Parathyroid adenoma (tissue), 2 donors: ENCODE data around the gene MTNR1B.

ENCODE experiments used
- H2AFZ ChIP-seq: fragments of 300-600 bp; sonication (generic); one replicate; pipeline ENCODE4 v1.7.0; 2017; ENCODE audit warnings: antibody characterized with exemption, mild to moderate bottlenecking
- H3K27ac ChIP-seq: fragments of 300-600 bp; sonication (generic); one replicate; pipeline ENCODE4 v1.7.0; 2017
- H3K27me3 ChIP-seq: fragments of 300-600 bp; sonication (generic); one replicate; pipeline ENCODE4 v1.7.0; 2017; ENCODE audit warnings: low read length; ENCODE audit not compliant: control insufficient read depth, insufficient read depth
- H3K36me3 ChIP-seq: fragments of 300-600 bp; sonication (generic); one replicate; pipeline ENCODE4 v1.7.0; 2017; ENCODE audit warnings: low read length; ENCODE audit not compliant: control insufficient read depth, insufficient read depth
- H3K4me1 ChIP-seq: fragments of 300-600 bp; sonication (generic); one replicate; pipeline ENCODE4 v1.7.0; 2017; ENCODE audit warnings: control low read depth
- H3K4me2 ChIP-seq: fragments of 300-600 bp; sonication (generic); one replicate; pipeline ENCODE4 v1.7.0; 2017; ENCODE audit warnings: low read length
- H3K4me3 ChIP-seq: fragments of 300-600 bp; sonication (generic); one replicate; pipeline ENCODE4 v1.7.0; 2017; ENCODE audit warnings: low read depth, low read length
- H3K79me2 ChIP-seq: fragments of 300-600 bp; sonication (generic); one replicate; pipeline ENCODE4 v1.7.0; 2017; ENCODE audit warnings: control low read depth
- H3K9ac ChIP-seq: fragments of 300-600 bp; sonication (generic); one replicate; pipeline ENCODE4 v1.7.0; 2017; ENCODE audit warnings: mild to moderate bottlenecking
- H3K9me3 ChIP-seq: fragments of 300-600 bp; sonication (generic); one replicate; pipeline ENCODE4 v1.7.0; 2017; ENCODE audit warnings: low read length; ENCODE audit not compliant: control insufficient read depth
- CTCF ChIP-seq: fragments of 300-600 bp; sonication (generic); IDR thresholded peaks from one replicate; pipeline ENCODE4 v1.7.0; 2017; ENCODE audit warnings: antibody characterized with exemption, mild to moderate bottlenecking
- donor health status: primary hyperparathyroidism.

MTNR1B gene

GRCh38 chr11:92969634-92970347 lies at the start of gene MTNR1B:
TSS of gene MTNR1B (plus strand) at chr11:92969651. CDS start at chr11:92969726, 75 bp downstream.
- H3K79me2 ChIP-seq, result no peaks in the 10 kb centered on the region
- H3K4me2 ChIP-seq, result no peak within 1 kb of the TSS
- no peaks in the 10 kb centered on the region for H3K27me3 ChIP-seq
- H3K27ac ChIP-seq, result no peak within 1 kb of the TSS
- no peaks in the 10 kb centered on the region for H3K4me1 ChIP-seq
- H3K4me3 ChIP-seq, result no peak within 1 kb of the TSS
- H3K36me3 ChIP-seq, result no peaks in the 10 kb centered on the region
- no peak for TF ChIP-seq CTCF
- no peaks in the 10 kb centered on the region for H3K9me3 ChIP-seq
- H3K9ac ChIP-seq, result no peak within 1 kb of the TSS
- no peak within 1 kb of the TSS for H2AFZ ChIP-seq

DNA sequence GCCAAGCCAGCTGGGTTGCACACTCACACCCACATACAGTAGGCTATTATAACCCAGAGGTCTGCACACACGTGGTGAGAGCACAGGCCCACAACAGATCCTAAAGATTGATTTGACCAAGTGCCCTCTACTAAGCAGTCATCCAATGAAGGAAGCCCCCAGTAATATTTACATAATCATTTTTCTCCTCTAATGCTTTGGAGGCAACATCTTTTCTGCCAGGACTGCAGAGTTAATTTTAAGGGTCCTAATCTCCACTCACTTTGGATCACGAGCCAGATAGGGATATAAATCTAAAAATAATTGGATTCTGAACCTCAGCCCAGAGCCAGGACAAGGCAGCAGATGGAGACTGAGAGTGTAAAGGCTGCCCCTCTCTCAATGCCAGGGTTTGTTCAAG lies 49.1 kb upstream of the MTNR1B start:
- Histone ChIP-seq H3K4me2 (no peak overlapping the region), H3K9ac (no peak overlapping the region), H3K9me3 (no peaks in the 10 kb centered on the region), H3K36me3 (no peaks in the 10 kb centered on the region), H3K79me2 (no peaks in the 10 kb centered on the region), H2AFZ (no peak overlapping the region), H3K4me3 (no peak overlapping the region), H3K27ac (no peak overlapping the region), H3K27me3 (no peaks in the 10 kb centered on the region), H3K4me1 (no peaks in the 10 kb centered on the region)
- no peak for TF ChIP-seq CTCF

DNA sequence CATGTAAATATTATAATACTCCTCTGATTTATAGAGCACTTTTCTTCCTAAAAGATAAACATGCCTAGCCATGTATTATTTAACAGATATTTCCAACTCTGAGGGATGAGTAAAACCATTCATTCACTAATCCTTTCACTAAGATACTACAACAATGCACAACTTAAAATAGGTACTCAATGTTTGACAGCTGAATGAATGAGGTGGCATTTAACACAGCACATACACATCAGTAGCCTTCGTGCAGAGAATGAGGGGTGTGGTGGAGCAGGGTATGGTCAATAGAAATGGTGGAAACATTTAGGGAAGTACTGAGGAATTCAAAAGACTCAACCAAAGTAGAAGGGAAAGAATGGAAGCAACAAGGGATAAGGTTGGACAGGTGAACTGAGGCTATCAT lies 46.7 kb upstream of the MTNR1B start:
- H3K9ac ChIP-seq, result no peak overlapping the region
- H2AFZ ChIP-seq, result no peak overlapping the region
- no peak for TF ChIP-seq CTCF

GRCh38 chr11:92929246-92929645 lies 40.2 kb upstream of the MTNR1B start:
- H3K27me3 ChIP-seq, result no peaks in the 10 kb centered on the region
- H3K9ac ChIP-seq, result no peak overlapping the region
- H3K79me2 ChIP-seq, result no peaks in the 10 kb centered on the region
- H3K4me2 ChIP-seq, result no peak overlapping the region
- H3K9me3 ChIP-seq, result no peaks in the 10 kb centered on the region
- H3K27ac ChIP-seq, result no peak overlapping the region
- no peak overlapping the region for H2AFZ ChIP-seq
- no peaks in the 10 kb centered on the region for H3K4me1 ChIP-seq
- no peaks in the 10 kb centered on the region for H3K36me3 ChIP-seq
- TF ChIP-seq CTCF, result no peak
- no peak overlapping the region for H3K4me3 ChIP-seq

More for the DNA sequence above, 46.7 kb upstream of the MTNR1B start:
- H3K27me3 ChIP-seq, result no peaks in the 10 kb centered on the region
- no peak overlapping the region for H3K4me2 ChIP-seq
- H3K36me3 ChIP-seq, result no peaks in the 10 kb centered on the region
- no peak overlapping the region for H3K4me3 ChIP-seq
- no peaks in the 10 kb centered on the region for H3K79me2 ChIP-seq
- H3K27ac ChIP-seq, result no peak overlapping the region
- H3K9me3 ChIP-seq, result no peaks in the 10 kb centered on the region
- no peaks in the 10 kb centered on the region for H3K4me1 ChIP-seq

DNA sequence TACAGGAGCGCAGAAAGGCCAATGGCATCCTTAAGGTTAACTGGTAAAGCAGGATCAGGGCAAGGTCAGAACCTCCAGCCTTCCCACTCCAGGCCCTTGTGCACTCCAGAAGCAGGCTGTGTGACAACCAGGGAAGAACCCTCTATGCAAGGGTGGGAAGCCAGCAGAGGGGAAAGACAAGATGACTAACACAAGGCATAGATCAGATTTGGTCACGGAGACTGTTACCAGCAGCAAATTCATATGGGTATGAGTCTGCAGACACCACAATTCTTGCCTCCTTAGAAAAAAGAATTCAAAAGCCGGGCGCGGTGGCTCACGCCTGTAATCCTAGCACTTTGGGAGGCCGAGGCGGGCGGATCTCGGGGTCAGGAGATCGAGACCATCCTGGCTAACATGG lies 39.8 kb upstream of the MTNR1B start:
- H3K27ac ChIP-seq, result no peak overlapping the region
- no peaks in the 10 kb centered on the region for H3K27me3 ChIP-seq
- H3K36me3 ChIP-seq, result no peaks in the 10 kb centered on the region
- no peak overlapping the region for H3K9ac ChIP-seq
- H3K9me3 ChIP-seq, result no peaks in the 10 kb centered on the region
- no peak overlapping the region for H3K4me3 ChIP-seq
- H3K79me2 ChIP-seq, result no peaks in the 10 kb centered on the region
- TF ChIP-seq CTCF, result no peak
- H3K4me1 ChIP-seq, result no peaks in the 10 kb centered on the region
- H3K4me2 ChIP-seq, result no peak overlapping the region
- no peak overlapping the region for H2AFZ ChIP-seq
